Stimulated activated CD8-positive, alpha-beta memory T cell treated with anti-CD3 and anti-CD28 coated beads, Interleukin-12 subunit alpha, Interleukin-12 subunit beta, amount 100 ng/mL, for 24 hours (primary cell): ENCODE data around the gene CHD9.
A peak's percentile ranks its signal among the peaks of the same experiment; 100 is the strongest.

Source experiments
- DNase-seq: peaks from one replicate; pipeline ENCODE4 v3.0.0-alpha.2; 2020; ENCODE audit errors: extremely low read depth

Gene CHD9

GRCh38 chr16:53094013-53094630 is 39.3 kb downstream of the CHD9 start:
- no peak for DNase-seq

DNA sequence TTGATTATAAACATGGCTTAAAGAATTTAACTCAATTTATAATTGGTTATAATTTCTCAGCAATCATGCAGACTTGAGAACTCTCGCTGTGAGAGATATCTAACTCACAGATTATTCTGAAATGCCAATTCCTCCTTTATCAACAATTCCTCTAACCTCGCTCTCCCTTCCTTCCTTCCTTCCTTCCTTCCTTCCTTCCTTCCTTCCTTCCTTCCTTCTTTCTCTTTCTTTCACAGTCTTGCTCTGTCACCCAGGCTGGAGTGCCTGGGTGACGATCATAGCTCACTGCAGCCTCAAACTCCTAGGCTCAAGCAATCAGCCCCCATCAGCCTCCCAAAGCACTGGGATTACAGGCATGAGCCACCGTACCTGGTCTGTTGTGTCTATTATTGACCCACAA is 42.4 kb downstream of the CHD9 start:
- no peak for DNase-seq

GRCh38 chr16:53098526-53099317 is 43.9 kb downstream of the CHD9 start:
- no peak for DNase-seq

- no peak for DNase-seq
Observed at GRCh38 chr16:53099318-53100130, 44.7 kb downstream of the CHD9 start.

DNA sequence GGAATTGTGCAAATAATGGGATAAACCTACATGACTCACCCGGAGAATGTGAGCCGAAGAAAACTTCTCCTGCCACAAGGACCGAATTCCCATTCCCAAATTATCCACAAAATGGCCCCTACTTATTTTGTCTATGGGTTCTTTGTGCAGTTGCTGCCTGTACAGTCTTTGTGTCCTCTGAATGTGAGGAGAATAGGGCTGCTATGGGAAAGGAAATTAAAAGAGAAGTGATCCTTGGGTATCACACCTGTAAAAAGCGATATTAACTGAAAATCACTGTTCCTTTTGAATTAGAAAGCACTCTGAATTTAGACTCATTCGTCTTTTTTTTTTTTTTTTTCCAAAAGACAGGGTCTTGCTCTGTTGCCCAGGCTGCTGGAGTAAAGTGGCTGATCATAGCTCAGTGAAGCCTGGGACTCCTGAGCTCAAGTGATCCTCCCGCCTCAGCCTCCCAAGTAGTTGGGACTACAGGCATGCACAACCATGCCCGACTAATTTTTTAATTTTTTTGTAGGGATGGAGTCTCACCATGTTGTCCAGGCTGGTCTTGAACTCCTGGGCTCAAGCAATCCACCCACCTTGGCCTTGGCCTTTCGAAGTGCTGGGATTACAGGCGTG is 45.4 kb downstream of the CHD9 start:
- no peak for DNase-seq

- no peak for DNase-seq
Observed at GRCh38 chr16:53100889-53101288, 46.1 kb downstream of the CHD9 start.

- no peak for DNase-seq
Observed at GRCh38 chr16:53103811-53104210, 49.0 kb downstream of the CHD9 start.

- no peak for DNase-seq
Observed at GRCh38 chr16:53105565-53105964, 50.8 kb downstream of the CHD9 start.

DNA sequence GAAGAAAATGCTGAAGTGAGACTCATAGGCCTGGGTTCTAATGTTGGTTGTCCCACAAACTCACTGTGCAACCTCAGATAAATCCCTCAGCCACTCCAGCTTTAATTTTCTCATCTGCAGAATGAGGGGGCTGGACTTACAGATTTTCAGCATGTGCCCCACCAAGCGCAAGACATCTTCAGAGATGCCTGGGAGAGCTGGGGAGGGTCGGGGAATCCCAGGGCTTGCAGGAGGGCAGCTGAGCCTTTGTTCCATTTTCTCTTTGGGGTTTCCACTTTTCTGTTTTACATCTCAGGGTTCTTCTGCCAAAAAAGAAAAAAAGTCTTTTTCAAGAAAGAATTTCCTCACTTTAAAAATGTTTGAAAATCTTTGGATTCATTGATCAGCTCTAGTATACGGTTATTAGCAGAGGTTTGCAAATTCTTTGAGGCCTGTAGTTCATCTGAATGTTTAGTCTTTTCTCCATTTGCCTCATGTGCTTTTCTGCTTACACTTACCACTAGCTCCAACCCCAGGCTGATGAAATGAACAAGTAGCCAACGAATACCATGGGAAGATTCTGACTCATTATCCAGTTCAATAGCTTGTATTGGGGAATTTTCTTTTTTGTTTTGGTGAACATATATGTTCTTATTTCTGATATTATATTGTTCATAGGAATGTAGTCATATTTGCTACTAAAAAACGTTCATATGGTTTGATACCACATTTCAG is 56.4 kb downstream of the CHD9 start:
- DNase-seq, result no peak

DNA sequence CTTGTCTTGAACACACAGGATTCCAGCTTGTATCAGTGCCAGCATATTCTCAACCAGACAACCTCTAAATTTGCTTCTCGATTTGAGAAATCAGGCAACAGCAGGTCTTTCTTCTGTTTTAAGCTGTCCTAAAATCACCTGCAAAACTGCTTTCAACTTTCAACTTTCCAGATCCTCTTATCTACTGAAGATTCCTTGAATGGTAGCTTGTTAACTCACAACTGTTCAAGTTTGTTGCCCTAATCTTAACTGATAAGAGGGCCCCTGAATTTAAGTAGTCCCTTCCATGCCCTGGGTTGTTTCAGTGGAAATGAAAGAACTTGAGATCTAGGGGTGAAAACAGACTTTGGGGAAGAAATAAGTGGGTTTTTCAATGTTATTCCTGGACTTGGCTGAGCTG is 57.2 kb downstream of the CHD9 start:
- no peak for DNase-seq

DNA sequence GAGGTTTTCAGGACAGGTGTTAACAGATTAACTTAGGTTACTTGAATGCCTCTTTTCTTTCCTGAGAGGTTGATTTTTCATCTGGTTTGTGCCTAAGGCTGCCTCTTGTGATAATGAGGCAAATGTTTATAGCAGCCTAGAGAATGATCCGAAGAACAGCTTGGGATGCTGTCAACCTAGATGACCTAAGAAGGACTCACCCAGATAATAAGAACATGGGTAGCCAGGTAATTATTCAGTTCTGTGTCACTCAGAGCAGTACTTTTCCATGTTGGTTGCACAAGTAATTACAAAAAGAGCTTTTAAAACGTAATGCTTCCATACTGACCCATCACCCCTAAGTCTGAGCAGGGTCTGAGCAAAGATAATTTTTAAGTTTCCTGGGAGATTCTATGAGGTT is 60.3 kb downstream of the CHD9 start:
- no peak for DNase-seq

DNA sequence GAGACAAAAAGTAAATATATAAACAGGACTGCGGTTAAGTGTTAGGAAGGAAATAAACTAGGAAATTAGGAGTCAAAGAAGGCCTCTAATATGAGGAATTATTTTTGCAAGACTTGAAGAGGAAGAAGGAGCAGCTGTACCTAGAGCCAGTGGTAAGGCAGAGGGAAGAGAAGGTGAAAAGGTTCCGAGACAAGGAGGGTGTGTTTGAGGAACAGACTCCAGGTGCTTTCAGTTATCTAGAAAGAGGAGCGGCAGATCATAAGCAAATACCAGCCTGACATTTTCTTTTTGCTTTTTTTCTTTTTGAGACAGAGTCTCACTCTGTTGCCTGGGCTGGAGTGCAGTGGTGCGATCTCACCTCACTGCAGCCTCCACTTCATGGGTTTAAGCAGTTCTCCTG is 61.0 kb downstream of the CHD9 start:
- no peak for DNase-seq

DNA sequence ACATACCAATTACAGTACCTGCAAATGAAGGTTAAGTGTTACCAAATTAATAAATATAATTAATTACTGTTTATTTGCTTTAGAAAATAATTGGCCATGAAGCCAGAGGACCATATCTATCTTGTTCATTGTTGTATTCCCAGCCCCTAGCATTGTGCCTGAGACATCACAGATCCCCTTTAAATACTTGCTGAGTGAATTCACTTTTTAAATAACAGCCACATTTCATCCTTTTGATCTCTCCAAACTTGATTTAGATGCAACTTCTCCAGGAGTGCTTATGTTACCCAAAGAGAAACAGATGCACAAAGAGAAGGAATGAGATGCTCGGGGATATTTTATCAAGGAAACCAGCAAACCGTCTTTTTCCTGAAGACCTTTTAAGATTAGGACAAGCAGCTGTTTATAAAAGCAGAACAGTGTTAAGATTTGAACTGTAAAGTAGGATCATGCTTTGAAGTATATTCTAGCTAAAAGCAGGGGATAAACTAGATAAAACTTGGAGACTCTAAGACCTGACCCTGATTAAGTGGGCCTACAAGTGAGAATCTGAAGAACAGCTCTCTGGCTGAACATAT is 66.3 kb downstream of the CHD9 start:
- DNase-seq, result no peak

GRCh38 chr16:53121661-53122060 is 66.9 kb downstream of the CHD9 start:
- no peak for DNase-seq

- DNase-seq, result no peak
Observed at GRCh38 chr16:53123747-53124146, 69.0 kb downstream of the CHD9 start.

DNA sequence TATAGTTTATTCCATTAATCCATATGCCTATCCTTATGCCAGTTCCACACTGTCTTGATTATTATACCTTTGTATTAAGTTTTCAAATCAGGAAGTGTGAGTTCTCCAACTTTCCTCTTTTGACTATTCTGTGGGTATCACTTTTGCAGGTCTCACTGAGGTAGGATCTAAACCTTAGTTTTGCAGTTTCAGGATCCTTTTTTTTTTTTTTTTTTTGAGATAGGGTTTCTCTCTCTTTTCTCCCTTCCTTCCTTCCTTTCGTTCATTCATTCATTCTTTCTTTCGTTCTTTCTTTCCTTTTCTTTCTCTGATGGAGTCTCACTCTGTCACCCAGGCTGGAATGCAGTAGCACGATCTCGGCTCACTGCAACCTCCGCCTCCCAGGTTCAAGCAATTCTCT is 71.6 kb downstream of the CHD9 start:
- DNase-seq, result no peak

DNA sequence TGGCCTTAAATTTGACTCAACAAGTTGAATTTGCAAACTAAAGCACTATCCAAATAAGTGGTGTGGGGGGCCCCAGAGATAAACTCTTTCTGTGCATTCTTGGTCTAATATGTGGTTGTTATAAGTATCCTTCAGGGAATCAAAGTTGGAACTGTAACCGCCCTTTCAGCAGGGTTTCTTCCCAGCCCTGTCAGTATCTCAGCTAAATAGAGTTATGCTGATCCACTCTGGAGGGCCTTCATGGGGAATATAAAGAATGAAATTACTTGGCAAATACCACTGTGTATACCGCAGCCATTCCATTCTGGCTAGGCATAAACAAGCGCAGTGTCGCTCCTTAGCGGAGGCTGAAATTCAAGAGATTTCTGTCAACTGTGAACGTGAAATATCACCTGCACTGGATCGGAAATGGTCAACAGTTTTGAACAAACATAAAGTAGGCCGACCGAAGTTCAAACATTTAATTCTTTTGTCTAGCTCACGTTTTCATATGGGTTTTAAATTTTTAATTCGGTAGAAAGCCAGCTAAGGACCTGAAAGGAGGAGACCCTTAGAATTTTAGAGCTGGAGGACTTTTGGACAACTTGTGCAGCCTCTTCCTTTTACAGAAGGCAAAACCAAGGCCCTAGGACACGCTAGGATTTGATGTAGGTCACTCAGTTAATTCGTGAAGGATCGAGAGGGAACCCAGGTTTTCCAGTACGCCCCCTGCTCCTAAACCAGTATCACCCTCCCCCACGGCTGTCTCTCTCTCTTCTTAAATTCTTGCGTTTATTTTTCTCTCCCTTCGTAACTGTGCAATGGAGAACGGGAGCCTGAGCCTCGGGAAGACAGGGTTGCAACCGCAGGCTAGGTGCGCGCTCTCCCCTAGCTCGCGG is 74.7 kb downstream of the CHD9 start:
- no peak for DNase-seq

DNA sequence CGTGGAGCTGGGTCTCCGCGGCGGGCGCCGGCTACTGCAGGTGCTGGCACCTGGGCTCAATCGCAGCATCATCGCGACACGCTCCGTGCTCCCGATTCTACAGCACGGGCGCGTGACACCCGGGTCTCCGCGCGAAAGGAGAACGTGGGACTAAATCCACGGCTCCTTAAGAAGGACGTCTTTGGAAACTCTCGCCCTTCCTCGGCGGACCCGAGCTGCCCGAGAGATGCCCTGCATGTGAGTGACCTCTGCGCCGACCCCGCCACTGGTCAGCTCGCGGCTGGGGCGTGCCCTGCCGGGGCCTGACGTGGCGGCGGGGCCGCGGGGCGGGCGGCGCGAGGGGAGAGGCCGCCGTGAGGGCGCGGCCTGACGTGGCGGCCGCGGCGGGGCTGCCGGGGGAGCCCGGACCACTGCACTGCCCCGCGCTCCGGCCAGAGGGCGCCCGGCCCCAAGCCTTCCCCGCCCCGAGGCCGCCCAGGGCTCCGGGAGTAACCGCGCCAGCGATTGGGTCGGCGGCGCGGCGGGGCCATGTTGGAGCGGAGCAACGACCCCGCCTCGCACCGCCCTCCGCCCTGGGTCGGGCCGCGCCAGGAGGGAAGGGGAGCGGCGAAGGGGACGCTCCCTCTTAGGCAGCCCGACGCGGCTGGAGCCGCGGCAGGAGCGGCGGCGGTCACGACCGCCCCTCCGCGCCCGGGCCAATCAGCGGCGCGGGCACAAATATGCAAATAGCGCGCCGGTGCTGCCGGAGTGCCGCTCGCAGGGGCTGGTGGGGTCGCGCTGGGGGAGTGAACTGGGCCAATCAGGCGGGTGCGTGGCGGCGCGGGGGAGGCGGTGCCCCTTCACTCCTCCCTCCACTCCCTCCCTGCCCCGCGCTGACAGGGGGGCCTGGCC is 75.6 kb downstream of the CHD9 start:
- peak; percentile 91 for DNase-seq

DNA sequence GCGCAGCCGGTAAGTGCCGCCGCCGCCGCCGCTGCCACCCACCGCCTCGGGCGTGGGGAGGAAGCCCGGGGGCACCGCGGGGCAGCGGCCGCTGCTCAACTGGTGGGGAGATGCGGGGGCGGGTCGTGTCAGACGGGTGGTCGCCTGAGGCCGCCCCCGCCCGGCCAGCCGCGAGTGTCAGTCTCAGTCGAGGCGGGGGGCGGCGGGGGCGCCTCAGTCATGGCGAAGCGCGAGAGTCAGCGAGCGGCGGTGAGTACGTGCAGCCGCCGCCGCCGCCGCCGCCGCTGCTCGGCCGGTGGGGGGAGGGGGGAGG is 76.2 kb downstream of the CHD9 start:
- no peak for DNase-seq
